Body of pancreas (tissue), 4 donors: Measurements from ENCODE around the gene PLA2G10. TPM values are rescaled to one million over a fixed set of nuclear protein-coding genes. Genes with fewer than 3 reads are reported as not detected.
"Not testable (repeated sequence)": the region's sequence is repeated elsewhere in the genome, so short reads cannot be mapped to it uniquely, and the experiment has no call there.

Experiments
- ATAC-seq: fragments of 150-250 bp; one replicate; pipeline ENCODE4 v1.9.1; 2016
- DNase-seq, 4 donors: peaks; one replicate each; pipeline ENCODE4 v3.0.0-alpha.2; 2019
- H3K27ac ChIP-seq, 4 donors: fragments of 200-600 bp; sonication (generic); 1 replicate in 3 of 4; 2 replicates in 1 of 4; pipeline versions ENCODE4 v1.5.1 to v1.6.1; 2016 to 2019; ENCODE audit warnings: mild to moderate bottlenecking in 1 of 4, mixed read lengths in 1 of 4, moderate library complexity in 1 of 4
- H3K27me3 ChIP-seq, 2 donors: fragments of 200-600 bp; sonication (generic); one replicate each; pipeline ENCODE4 v1.6.0; 2016; ENCODE audit warnings: mild to moderate bottlenecking in 1 of 2
- H3K36me3 ChIP-seq, 2 donors: fragments of 200-600 bp; sonication (generic); replicated peaks in 1 of 2; 2 replicates each; pipeline ENCODE4 v1.5.1; 2016; ENCODE audit warnings: low read depth in 2 of 2; ENCODE audit not compliant: insufficient read depth in 1 of 2
- H3K4me1 ChIP-seq: fragments of 200-600 bp; sonication (generic); one replicate; pipeline ENCODE4 v1.6.0; 2016
- H3K4me3 ChIP-seq, 2 donors: fragments of 200-600 bp; sonication (generic); 1 replicate in 1 of 2; 2 replicates in 1 of 2; pipeline ENCODE4 v1.5.1; 2016 to 2019
- H3K9me3 ChIP-seq, 3 donors: fragments of 200-600 bp; sonication (generic); 1 replicate in 2 of 3; 2 replicates in 1 of 3; pipeline ENCODE4 v1.5.1; 2016
- CTCF ChIP-seq, 7 experiments: fragments of 450-650 bp in 4 of 7; fragments of 200-600 bp in 3 of 7; sonication (generic) in 3 of 7; IDR thresholded peaks; one replicate each; pipeline ENCODE4 v1.5.1; 2016 to 2019; ENCODE audit warnings: antibody characterized with exemption in 7 of 7
- POLR2A ChIP-seq, 3 donors: fragments of 450-650 bp; IDR thresholded peaks; one replicate each; pipeline ENCODE4 v1.6.1; 2016; ENCODE audit warnings: antibody characterized with exemption in 3 of 3, mild to moderate bottlenecking in 2 of 3
- WGBS, 2 donors: methylation state at CpG; one replicate each; pipeline ENCODE4 v1.1.5; 2017; 5-methylcytosine and 5-hydroxymethylcytosine counted together
- intact Hi-C: fragments of 100-400 bp; cut with DNase I; formaldehyde crosslinking; loops from one replicate; pipeline ENCODE4 v1.15.1; 2023
- total RNA-seq, 2 donors: library from RNA; depleted of rRNA; stranded (reverse); fragments of >200 nt; gene quantifications; one replicate each; pipeline ENCODE4 v1.1.0, GENCODE V29; 2016

The PLA2G10 gene
- total RNA-seq, 2 donors from 2014 or later = 2.6 TPM; not detected in 1

DNA sequence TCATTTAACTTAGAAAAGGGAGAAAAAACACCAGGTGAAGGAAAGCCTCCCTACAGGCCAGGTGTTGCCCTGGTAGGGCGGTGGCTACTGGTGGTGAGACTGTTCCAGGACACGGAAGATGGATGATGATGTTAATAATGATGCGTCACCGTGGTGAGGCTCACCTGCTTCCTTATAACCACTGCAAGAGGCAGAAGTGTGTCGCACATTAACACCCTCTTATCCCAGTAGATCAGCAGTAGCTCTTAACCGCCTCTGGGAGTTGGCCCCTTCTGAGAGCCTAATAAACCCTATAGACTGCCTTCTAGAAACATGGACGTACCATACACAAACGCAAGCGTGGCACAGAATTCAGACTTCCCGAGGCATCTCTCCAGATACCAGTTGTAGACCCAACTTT is 53.6 kb downstream of the PLA2G10 start:
- Histone ChIP-seq H3K4me3 (no peak overlapping the region), H3K36me3 (peaks cover 8 to 11% of the 10 kb centered on the region in 2 donors), H3K9me3 (no peaks in the 10 kb centered on the region), H3K4me1 (peaks cover 21% of the 10 kb centered on the region), H3K27me3 (no peaks in the 10 kb centered on the region), H3K27ac (peak overlapping the region in 1 of 4 donors; percentile 25)
- ATAC-seq = peak; percentile 42
- no peak for TF ChIP-seq POLR2A (IDR thresholded peaks at IDR 0.05)
- 82 to 84% methylated on average over 10 of the region's 10 CpGs for WGBS, 2 donors
- intact Hi-C loops = no loop called here
- peak in 3 of 4 donors; percentile 20 to 25 (median 22) for DNase-seq

DNA sequence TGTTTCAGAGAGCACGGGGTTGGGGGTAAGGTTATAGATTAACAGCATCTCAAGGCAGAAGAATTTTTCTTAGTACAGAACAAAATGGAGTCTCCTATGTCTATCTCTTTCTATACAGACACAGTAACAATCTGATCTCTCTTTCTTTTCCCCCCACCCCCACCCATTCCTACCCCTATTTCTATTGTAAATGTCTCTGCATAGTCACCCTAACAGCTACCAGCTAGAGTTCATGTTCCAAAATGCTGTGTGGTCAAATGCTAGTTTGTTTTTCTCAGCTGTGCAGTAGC is 57.2 kb downstream of the PLA2G10 start:
- peaks cover 46% of the 10 kb centered on the region for H3K4me1 ChIP-seq
- peak overlapping the region in 1 of 4 donors; percentile 47 for H3K27ac ChIP-seq
- WGBS, 2 donors = 14 to 20% methylated on average over 1 of the region's 1 CpG
- H3K4me3 ChIP-seq, H3K36me3 ChIP-seq, H3K27me3 ChIP-seq, DNase-seq, intact Hi-C loops, ATAC-seq, H3K9me3 ChIP-seq: not testable (repeated sequence)

- H3K4me3 ChIP-seq = not testable (repeated sequence)
Measured at GRCh38 chr16:14636179-14636950, 57.7 kb downstream of the PLA2G10 start.

GRCh38 chr16:14635395-14636165 is 58.5 kb downstream of the PLA2G10 start:
- ATAC-seq (no peak), DNase-seq (no peak)
- no peaks in the 10 kb centered on the region for H3K27me3 ChIP-seq
- peaks cover 48% of the 10 kb centered on the region for H3K4me1 ChIP-seq
- H3K27ac ChIP-seq = peak overlapping the region in 2 of 4 donors; percentile 47 to 58
- TF ChIP-seq CTCF (IDR thresholded peaks at IDR 0.05) (no peak), POLR2A (IDR thresholded peaks at IDR 0.05) (no peak)
- 79% methylated on average over 12 of the region's 12 CpGs for WGBS, 2 donors
- intact Hi-C loops = no loop called here
- no peaks in the 10 kb centered on the region for H3K36me3 ChIP-seq
- no peaks in the 10 kb centered on the region for H3K9me3 ChIP-seq
- H3K4me3 ChIP-seq = no peak overlapping the region

More at GRCh38 chr16:14636179-14636950, 57.7 kb downstream of the PLA2G10 start:
- H3K27me3 ChIP-seq, ATAC-seq, intact Hi-C loops, H3K36me3 ChIP-seq, H3K9me3 ChIP-seq: not testable (repeated sequence)
- Histone ChIP-seq H3K4me1 (peaks cover 48% of the 10 kb centered on the region), H3K27ac (peak overlapping the region in 2 of 4 donors; percentile 47 to 58)
- peak in 1 of 4 donors; percentile 20 for DNase-seq
- WGBS, 2 donors = 36 to 37% methylated on average over 14 to 17 of the region's 17 CpGs

GRCh38 chr16:14634389-14634725 is 59.8 kb downstream of the PLA2G10 start:
- WGBS, 2 donors = 60 to 65% methylated on average over 7 of the region's 7 CpGs
- Histone ChIP-seq H3K4me3 (no peak overlapping the region), H3K4me1 (peaks cover 50% of the 10 kb centered on the region), H3K36me3 (no peaks in the 10 kb centered on the region), H3K27ac (peak overlapping the region in 3 of 4 donors; percentile 87 to 91 (median 88)), H3K27me3 (no peaks in the 10 kb centered on the region), H3K9me3 (no peaks in the 10 kb centered on the region)
- ATAC-seq (no peak), DNase-seq (no peak)
- intact Hi-C loops = no loop called here
- TF ChIP-seq CTCF (IDR thresholded peaks at IDR 0.05) (no peak), POLR2A (IDR thresholded peaks at IDR 0.05) (no peak)

DNA sequence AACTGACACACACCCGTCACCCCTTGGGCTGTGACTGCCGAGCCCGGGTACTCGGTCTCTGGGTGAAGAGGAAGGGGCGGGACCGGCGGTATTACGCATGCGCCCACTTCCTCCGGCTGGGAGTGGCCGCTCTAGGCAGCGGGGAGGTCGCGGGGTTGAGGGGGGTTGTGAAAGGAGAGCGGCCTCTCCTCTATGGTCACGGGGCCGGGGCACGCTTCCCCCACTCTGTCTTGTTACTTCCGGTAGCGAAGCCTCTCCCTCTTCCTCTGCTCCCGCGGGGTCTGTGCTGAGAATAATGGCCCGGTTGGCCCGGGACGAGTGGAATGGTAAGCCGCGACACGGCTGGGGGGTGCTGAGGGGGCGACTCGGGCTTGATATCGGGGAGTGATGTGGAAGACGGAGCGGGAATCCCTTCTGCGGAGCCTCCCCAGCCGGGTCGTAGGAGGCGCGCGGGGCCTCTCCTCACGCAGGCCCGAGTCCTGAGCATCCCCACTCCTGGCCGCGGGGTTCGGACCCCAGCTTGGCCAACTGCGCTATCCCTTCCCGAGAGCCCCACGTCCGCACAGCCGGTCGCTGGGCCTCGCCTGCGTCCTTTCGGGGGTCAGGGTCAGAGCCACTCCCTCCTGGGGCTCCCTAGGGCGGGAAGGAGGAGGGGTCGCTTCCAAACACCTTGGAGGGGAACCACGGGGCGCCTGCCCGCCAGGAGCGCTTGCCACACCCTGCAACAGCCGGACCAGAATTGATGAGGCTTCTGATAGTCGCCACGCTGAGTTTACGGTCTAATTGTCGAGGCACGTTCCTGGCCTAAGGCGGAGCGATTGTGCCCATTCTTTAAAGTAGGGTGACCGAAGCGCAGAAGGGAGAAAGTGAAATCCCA is 61.2 kb downstream of the PLA2G10 start, which contains the start of gene BFAR:
Gene BFAR (plus strand): TSS at position 259 of the 877 bp plus-strand sequence. CDS start 11,396 bp downstream, outside the sequence.
- no peak for TF ChIP-seq CTCF (IDR thresholded peaks at IDR 0.05)
- TF ChIP-seq POLR2A (IDR thresholded peaks at IDR 0.05) = peak; percentile 38 to 99 (median 92)
- Histone ChIP-seq H3K9me3 (no peaks in the 10 kb centered on the region), H3K27ac (peak within 1 kb of the TSS; percentile 79 to 91 (median 88)), H3K27me3 (no peaks in the 10 kb centered on the region), H3K4me3 (peak within 1 kb of the TSS; percentile 89 to 91), H3K4me1 (peaks cover 60% of the 10 kb centered on the region), H3K36me3 (no peaks in the 10 kb centered on the region)
- DNase-seq (peak; percentile 99), ATAC-seq (peak; percentile 89)
- 0 to 1% methylated on average over 1 to 68 of the region's 69 CpGs for WGBS, 2 donors
- intact Hi-C loops = no loop called here

DNA sequence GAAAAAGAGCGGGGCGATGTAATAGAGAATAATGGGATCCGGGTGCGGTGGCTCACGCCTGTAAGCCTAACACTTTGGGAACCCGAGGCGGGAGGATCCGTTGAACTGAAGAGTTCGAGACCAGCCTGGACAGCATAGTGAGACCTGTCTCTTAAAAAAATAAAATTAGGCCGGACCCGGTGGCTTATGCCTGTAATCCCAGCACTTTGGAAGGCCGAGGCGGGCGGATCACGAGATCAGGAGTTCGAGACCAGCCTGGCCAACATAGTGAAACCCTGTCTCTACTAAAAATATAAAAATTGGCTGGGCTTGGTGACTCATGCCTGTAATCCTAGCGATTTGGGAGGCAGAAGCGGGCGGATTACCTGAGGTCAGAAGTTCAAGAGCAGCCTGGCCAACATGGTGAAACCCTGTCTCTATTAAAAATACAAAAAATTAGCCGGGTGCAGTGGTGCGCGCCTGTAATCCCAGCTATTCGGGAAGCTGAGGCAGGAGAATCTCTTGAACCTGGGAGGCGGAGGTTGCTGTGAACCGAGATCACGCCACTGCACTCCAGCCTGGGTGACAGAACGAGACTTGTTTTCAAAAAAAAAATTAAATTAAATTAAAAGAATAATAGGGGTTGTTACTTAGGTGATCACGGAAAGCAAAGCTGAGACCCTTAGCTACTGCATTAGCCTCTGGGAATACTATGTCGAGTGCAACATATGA is 63.3 kb downstream of the PLA2G10 start:
- Histone ChIP-seq H3K4me1 (peaks cover 42% of the 10 kb centered on the region), H3K27ac (peak overlapping the region; percentile 75 to 88 (median 83))
- 77 to 83% methylated on average over 29 of the region's 29 CpGs for WGBS, 2 donors
- H3K27me3 ChIP-seq, H3K9me3 ChIP-seq, H3K36me3 ChIP-seq, ATAC-seq, H3K4me3 ChIP-seq, intact Hi-C loops: not testable (repeated sequence)
- DNase-seq = peak in 1 of 4 donors; percentile 28
